ENCODE measurements around the gene LRRC8B. TPM values are rescaled to one million over a fixed set of nuclear protein-coding genes. Genes with fewer than 3 reads are reported as not detected.

LRRC8B gene
- total and polyA plus RNA-seq, 2 of the 8 experiments (the other 6 are each of a cell fraction or from before 2014, with no cell fraction given): 18.4 to 29.2 TPM

DNA sequence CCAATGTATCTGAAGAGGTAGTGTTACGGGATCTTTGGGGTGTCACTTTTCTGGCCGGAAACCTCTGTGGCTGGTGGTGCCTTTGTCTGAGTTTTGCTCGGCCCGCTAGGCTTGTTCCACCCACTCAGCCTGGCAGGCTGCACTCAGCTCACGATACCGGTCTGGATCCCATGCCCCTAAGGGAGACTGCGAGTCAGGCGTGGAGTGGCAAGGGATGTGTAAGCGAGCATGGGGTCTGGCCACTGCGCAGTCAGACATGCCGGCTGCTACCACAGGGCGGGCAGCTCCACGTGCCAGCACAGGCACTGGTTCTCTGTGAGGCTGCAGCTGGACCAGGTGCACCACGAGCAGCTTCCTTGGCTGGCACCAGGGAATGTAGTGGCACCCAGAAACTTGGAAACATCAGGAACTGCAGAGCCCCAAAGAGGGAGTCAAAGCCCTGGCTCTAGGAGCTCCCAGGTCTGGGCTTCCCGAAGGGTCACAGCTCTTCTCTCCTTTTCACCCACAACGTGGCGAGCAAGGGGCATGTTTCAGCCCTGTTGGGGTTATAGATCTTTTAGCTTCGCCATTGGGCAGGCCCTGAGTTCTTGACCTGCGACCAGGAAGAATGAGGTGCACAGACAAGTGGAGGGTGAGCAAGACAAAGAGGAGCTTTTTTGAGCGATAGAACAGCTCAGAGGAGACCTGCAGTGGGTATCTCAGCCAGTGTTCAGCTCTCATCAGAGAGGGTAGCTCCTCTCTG lies 84.5 kb downstream of the LRRC8B start (continued):
- TF ChIP-seq, protein P1, sequence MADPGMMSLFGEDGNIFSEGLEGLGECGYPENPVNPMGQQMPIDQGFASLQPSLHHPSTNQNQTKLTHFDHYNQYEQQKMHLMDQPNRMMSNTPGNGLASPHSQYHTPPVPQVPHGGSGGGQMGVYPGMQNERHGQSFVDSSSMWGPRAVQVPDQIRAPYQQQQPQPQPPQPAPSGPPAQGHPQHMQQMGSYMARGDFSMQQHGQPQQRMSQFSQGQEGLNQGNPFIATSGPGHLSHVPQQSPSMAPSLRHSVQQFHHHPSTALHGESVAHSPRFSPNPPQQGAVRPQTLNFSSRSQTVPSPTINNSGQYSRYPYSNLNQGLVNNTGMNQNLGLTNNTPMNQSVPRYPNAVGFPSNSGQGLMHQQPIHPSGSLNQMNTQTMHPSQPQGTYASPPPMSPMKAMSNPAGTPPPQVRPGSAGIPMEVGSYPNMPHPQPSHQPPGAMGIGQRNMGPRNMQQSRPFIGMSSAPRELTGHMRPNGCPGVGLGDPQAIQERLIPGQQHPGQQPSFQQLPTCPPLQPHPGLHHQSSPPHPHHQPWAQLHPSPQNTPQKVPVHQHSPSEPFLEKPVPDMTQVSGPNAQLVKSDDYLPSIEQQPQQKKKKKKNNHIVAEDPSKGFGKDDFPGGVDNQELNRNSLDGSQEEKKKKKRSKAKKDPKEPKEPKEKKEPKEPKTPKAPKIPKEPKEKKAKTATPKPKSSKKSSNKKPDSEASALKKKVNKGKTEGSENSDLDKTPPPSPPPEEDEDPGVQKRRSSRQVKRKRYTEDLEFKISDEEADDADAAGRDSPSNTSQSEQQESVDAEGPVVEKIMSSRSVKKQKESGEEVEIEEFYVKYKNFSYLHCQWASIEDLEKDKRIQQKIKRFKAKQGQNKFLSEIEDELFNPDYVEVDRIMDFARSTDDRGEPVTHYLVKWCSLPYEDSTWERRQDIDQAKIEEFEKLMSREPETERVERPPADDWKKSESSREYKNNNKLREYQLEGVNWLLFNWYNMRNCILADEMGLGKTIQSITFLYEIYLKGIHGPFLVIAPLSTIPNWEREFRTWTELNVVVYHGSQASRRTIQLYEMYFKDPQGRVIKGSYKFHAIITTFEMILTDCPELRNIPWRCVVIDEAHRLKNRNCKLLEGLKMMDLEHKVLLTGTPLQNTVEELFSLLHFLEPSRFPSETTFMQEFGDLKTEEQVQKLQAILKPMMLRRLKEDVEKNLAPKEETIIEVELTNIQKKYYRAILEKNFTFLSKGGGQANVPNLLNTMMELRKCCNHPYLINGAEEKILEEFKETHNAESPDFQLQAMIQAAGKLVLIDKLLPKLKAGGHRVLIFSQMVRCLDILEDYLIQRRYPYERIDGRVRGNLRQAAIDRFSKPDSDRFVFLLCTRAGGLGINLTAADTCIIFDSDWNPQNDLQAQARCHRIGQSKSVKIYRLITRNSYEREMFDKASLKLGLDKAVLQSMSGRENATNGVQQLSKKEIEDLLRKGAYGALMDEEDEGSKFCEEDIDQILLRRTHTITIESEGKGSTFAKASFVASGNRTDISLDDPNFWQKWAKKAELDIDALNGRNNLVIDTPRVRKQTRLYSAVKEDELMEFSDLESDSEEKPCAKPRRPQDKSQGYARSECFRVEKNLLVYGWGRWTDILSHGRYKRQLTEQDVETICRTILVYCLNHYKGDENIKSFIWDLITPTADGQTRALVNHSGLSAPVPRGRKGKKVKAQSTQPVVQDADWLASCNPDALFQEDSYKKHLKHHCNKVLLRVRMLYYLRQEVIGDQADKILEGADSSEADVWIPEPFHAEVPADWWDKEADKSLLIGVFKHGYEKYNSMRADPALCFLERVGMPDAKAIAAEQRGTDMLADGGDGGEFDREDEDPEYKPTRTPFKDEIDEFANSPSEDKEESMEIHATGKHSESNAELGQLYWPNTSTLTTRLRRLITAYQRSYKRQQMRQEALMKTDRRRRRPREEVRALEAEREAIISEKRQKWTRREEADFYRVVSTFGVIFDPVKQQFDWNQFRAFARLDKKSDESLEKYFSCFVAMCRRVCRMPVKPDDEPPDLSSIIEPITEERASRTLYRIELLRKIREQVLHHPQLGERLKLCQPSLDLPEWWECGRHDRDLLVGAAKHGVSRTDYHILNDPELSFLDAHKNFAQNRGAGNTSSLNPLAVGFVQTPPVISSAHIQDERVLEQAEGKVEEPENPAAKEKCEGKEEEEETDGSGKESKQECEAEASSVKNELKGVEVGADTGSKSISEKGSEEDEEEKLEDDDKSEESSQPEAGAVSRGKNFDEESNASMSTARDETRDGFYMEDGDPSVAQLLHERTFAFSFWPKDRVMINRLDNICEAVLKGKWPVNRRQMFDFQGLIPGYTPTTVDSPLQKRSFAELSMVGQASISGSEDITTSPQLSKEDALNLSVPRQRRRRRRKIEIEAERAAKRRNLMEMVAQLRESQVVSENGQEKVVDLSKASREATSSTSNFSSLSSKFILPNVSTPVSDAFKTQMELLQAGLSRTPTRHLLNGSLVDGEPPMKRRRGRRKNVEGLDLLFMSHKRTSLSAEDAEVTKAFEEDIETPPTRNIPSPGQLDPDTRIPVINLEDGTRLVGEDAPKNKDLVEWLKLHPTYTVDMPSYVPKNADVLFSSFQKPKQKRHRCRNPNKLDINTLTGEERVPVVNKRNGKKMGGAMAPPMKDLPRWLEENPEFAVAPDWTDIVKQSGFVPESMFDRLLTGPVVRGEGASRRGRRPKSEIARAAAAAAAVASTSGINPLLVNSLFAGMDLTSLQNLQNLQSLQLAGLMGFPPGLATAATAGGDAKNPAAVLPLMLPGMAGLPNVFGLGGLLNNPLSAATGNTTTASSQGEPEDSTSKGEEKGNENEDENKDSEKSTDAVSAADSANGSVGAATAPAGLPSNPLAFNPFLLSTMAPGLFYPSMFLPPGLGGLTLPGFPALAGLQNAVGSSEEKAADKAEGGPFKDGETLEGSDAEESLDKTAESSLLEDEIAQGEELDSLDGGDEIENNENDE (IDR thresholded peaks at IDR 0.05; ENCODE audit: insufficient replicate concordance, low read length): no peak

All from H1 (cell line).